Hepatocyte (in vitro differentiated cells): ENCODE data around the gene IL31.

Source experiments
- CTCF ChIP-seq: fragments of 200-600 bp; sonication (generic); IDR thresholded peaks from 2 replicates; pipeline ENCODE4 v1.5.1; 2016; ENCODE audit warnings: antibody characterized with exemption, mild to moderate bottlenecking; ENCODE audit not compliant: poor library complexity
- EZH2phosphoT487 ChIP-seq: fragments of 200-600 bp; sonication (generic); IDR thresholded peaks from one replicate; pipeline ENCODE4 v1.6.1; 2018; ENCODE audit warnings: antibody characterized with exemption, mild to moderate bottlenecking, low read depth, moderate library complexity; ENCODE audit not compliant: unreplicated experiment, severe bottlenecking

GRCh38 chr12:122203301-122204166 lies 29.5 kb upstream of the IL31 start, which contains the start of gene B3GNT4:
- no peak for TF ChIP-seq CTCF
- peak; percentile 26 for TF ChIP-seq EZH2phosphoT487
